ENCODE measurements around the gene RADIL. TPM values are rescaled to one million over a fixed set of nuclear protein-coding genes. Genes with fewer than 3 reads are reported as not detected.

The RADIL gene
- total and polyA plus RNA-seq, 9 of the 15 experiments (the other 6 are each of a cell fraction or from before 2014, with no cell fraction given), result 0.06 to 8.1 (median 1.9) TPM; not detected in 1

DNA sequence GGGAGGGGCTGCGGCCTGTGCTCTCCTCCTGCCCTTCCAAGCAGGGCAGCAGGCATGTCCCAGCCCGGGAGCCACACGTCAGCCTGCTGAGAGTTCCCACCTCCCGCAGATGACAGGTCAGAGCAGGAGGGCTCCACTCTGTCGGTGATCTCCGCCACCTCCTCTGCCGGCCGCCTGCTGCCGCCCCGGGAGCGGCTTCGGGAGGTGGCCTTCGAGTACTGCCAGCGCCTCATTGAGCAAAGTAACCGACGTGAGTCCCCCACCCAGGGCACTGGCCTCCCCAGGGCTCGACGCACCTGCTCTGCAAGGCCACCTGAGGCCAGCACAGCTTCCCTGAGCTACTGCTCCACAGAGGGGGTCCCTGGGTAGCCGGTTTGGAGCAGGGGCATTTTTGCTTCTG, 98.7 kb downstream of the RADIL start:
- FAIRE-seq (no peak), DNase-seq (ENCODE audit: extremely low read depth in 1 of 4, low spot score in 3 of 4) (no peak), ATAC-seq (no peak)
- no peaks in the 10 kb centered on the region for H4K20me1 ChIP-seq (replicated peaks; ENCODE audit: control insufficient read depth, insufficient read depth, low read length)
- no TSS peak for BruUV-seq (replicated peaks)
- no peaks in the 10 kb centered on the region; the same call in 2 of the 3 replicates for H3K79me2 ChIP-seq (ENCODE audit: control insufficient read depth, insufficient read depth, low read length)
- H3K9me3 ChIP-seq (replicated peaks; ENCODE audit: control insufficient read depth, insufficient read depth, low read depth, low read length), result no peaks in the 10 kb centered on the region
- no peak overlapping the region for H2AFZ ChIP-seq (ENCODE audit: low read depth, low read length)
- TF ChIP-seq NRF1 (conservative IDR thresholded peaks at IDR 0.05 in 1 of 2, IDR thresholded peaks at IDR 0.05 in 1 of 2) (no peak), ZFP1 (CRISPR knock-in tag; IDR thresholded peaks at IDR 0.05) (no peak), PHB (CRISPR knock-in tag; IDR thresholded peaks at IDR 0.05) (no peak), SIX5 (IDR thresholded peaks at IDR 0.05; ENCODE audit: borderline replicate concordance in 1 of 2, insufficient read depth in 1 of 2, low read depth in 1 of 2, low read length in 2 of 2) (no peak), RBFOX2 (IDR thresholded peaks at IDR 0.05; ENCODE audit: low read depth, low read length) (0 out of 2 replicates have a peak, but pooled peaks have one; percentile 5), POLR2G (IDR thresholded peaks at IDR 0.05; ENCODE audit: low read depth, low read length) (peak; percentile 59), ESRRB (CRISPR knock-in tag; IDR thresholded peaks at IDR 0.05; ENCODE audit: borderline replicate concordance) (no peak)
- TF ChIP-seq, protein P1, sequence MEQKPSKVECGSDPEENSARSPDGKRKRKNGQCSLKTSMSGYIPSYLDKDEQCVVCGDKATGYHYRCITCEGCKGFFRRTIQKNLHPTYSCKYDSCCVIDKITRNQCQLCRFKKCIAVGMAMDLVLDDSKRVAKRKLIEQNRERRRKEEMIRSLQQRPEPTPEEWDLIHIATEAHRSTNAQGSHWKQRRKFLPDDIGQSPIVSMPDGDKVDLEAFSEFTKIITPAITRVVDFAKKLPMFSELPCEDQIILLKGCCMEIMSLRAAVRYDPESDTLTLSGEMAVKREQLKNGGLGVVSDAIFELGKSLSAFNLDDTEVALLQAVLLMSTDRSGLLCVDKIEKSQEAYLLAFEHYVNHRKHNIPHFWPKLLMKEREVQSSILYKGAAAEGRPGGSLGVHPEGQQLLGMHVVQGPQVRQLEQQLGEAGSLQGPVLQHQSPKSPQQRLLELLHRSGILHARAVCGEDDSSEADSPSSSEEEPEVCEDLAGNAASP (IDR thresholded peaks at IDR 0.05), result no peak
- TF ChIP-seq, protein P2, sequence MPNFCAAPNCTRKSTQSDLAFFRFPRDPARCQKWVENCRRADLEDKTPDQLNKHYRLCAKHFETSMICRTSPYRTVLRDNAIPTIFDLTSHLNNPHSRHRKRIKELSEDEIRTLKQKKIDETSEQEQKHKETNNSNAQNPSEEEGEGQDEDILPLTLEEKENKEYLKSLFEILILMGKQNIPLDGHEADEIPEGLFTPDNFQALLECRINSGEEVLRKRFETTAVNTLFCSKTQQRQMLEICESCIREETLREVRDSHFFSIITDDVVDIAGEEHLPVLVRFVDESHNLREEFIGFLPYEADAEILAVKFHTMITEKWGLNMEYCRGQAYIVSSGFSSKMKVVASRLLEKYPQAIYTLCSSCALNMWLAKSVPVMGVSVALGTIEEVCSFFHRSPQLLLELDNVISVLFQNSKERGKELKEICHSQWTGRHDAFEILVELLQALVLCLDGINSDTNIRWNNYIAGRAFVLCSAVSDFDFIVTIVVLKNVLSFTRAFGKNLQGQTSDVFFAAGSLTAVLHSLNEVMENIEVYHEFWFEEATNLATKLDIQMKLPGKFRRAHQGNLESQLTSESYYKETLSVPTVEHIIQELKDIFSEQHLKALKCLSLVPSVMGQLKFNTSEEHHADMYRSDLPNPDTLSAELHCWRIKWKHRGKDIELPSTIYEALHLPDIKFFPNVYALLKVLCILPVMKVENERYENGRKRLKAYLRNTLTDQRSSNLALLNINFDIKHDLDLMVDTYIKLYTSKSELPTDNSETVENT (CRISPR knock-in tag; IDR thresholded peaks at IDR 0.05), result no peak
- no peak overlapping the region for H3K4me2 ChIP-seq (ENCODE audit: insufficient read depth, low read length)
- ChIA-PET CTCF (ENCODE audit: low intra/inter-chr PET ratio) (no interaction called here), POLR2A (interaction anchor here (0.6 to 1.2 kb wide), 3 partner anchors 9 to 665 kb away, joined by 3 to 8 read pairs (median 3); partner anchors contain the start of gene AP5Z1)
- H3K9ac ChIP-seq (ENCODE audit: insufficient read depth in 1 of 2, low read depth in 2 of 2, low read length in 2 of 2), result no peak overlapping the region
- in situ Hi-C loops (cut with MboI) (no loop called here), intact Hi-C loops (cut with micrococcal nuclease) (no loop called here)
- H3K4me1 ChIP-seq (replicated peaks in 1 of 2; ENCODE audit: control insufficient read depth in 2 of 2, insufficient read depth in 2 of 2, low read length in 2 of 2), result peaks cover 0 to 23% of the 10 kb centered on the region in 2 experiments; a peak in 2 of 5 replicates
- no peak overlapping the region for H3K4me3 ChIP-seq
- H3K27me3 ChIP-seq (ENCODE audit: control insufficient read depth in 2 of 2, insufficient read depth in 2 of 2, low read length in 2 of 2), result no peaks in the 10 kb centered on the region
- H3K27ac ChIP-seq (ENCODE audit: extremely low read depth, low read depth, low read length), result no peak overlapping the region
- WGBS (ENCODE audit: insufficient coverage, low coverage, missing lambda C conversion rate), result 84% methylated on average over 16 of the region's 19 CpGs
- H3K36me3 ChIP-seq (ENCODE audit: control insufficient read depth, insufficient read depth, low read length), result peaks cover 58% of the 10 kb centered on the region; the same call in 1 of the 3 replicates
- H3K9me1 ChIP-seq (ENCODE audit: control insufficient read depth, insufficient read depth, low read length), result no peaks in the 10 kb centered on the region
